ENCODE results near the gene PCDHB15.
"Not testable (repeated sequence)": the region's sequence is repeated elsewhere in the genome, so short reads cannot be mapped to it uniquely, and the experiment has no call there.

Gene PCDHB15

DNA sequence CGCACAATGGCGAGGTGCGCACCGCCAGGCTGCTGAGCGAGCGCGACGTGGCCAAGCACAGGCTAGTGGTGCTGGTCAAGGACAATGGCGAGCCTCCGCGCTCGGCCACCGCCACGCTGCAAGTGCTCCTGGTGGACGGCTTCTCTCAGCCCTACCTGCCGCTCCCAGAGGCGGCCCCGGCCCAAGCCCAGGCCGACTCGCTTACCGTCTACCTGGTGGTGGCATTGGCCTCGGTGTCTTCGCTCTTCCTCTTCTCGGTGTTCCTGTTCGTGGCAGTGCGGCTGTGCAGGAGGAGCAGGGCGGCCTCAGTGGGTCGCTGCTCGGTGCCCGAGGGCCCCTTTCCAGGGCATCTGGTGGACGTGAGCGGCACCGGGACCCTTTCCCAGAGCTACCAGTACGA, 2.2 kb downstream of the PCDHB15 start:
- DNase-seq (ENCODE audit: low read depth in 2 of 2): not testable (repeated sequence)

DNA sequence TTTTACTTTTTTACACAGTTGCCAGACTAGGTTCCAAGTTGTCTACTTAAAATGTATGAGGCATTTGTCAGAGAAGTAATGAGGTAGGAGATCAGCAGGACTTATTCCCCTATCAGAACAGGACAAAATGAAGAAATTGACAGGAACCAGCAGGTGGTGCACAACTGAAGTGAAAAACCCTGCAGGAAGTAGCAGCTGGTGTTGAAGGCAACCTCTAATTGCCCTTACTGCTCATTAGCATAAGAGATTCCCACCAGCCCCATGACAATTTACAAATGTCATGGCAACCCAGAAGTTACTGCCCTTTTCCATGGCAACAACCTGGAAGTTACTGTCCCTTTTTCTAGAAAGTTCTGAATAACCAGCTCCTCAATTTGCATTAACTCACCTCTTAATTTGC, 5.4 kb downstream of the PCDHB15 start:
- DNase-seq (ENCODE audit: low read depth in 2 of 2): no peak

DNA sequence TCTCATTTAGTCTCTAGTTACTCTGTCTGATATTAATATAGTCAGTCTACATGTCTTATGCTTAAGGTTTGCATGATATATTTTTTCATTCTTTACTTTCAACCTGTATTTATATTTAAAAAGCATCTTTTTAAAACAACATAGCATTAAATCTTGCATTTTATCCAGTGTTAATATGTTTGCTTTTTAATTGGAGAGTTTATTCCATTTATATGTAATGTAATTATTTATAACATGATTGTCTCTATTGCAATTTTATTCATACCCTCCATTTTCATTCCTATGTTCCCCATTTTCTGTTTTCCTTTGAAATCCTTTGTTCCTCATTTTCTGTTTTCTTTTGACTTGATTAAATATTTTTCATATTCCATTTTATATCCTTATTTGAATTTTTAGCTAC, 13.3 kb downstream of the PCDHB15 start:
- DNase-seq (ENCODE audit: low read depth in 2 of 2): no peak

DNA sequence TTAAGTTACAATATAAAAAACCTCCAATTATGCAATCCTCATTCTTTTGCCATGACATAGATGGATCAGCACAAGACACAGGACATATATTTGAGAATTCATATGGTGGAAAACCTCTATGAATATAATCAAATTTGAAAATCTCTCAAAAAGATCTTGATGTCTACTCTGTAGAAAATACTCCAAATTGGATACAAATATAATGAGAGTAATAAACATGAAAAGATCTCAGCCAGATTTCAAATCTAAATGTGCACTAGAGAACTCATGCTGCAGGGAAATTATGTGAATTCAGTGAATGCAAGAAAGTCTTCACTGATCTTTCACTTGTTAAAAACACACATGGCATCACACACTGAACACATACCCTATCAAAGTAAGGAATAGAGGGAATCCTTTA, 13.8 kb downstream of the PCDHB15 start:
- no peak for DNase-seq (ENCODE audit: low read depth in 2 of 2)

DNA sequence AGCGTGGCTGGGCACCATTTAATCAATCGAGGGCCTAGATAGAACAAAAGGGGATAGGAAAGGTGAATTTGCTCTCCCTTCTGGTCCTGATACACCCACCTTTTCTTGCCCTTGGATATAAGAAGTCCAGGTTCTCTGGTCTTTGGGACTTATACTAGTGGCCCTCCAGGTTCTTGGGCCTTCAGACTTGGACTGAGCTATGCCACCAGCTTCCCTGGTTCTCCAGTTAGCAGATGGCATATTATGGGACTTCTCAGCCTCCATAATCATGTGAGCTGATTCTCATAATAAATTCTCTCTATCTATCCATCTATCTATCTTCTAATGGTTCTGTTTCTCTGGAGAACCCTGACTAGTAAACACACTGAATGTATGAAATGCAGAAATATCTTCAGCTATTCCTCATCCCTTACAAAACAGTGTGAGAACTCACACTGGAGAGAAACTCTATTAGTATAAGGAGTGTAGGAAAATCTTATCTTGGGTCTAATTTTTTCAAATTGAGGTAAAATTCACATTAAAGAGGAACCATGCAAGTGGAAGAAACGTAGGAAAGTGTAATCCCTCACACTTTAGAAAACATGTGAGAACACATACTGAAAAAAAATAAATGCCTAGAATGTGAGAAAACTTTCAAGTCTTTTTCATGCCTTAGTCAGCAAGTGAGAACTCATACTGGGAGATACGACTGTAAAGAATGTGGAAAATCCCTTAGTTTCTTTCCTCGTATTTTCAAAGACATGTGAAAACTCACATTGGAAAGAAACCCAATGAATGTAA, 15.5 kb downstream of the PCDHB15 start:
- DNase-seq (ENCODE audit: low read depth in 2 of 2): no peak

DNA sequence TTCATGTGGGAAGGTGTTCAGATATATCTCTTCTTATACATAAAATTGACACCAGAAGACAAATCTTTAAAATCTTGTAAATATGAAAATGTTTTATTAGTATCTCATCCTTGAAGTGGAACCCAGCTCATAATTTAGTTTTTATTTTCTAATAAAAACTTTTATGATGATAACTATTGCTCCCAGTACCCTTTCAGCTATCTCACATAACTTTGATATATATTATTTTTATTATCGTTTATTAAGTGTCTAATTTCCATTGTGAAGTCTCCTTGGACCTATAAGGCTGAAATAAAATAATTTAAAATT, 16.0 kb downstream of the PCDHB15 start:
- DNase-seq (ENCODE audit: low read depth in 2 of 2): no peak

DNA sequence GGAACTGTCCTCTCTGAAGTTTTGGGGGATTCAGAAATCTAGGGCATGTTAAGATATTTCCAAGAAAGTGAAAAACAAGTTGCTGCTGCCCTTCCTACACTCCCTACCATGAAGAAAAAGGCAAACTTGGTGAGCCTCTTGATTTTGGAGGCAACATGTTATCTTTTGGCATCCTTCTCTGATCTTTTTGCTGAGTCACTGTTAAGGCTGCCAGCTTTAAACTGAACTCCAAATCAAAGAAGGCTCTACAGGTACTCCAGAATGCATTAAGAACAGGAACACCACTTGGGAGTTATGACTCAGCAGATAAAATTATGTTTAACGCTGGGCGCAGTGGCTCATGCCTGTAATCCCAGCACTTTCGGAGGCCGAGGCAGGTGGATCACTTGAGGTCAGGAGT, 24.0 kb downstream of the PCDHB15 start:
- no peak for DNase-seq (ENCODE audit: low read depth in 2 of 2)

DNA sequence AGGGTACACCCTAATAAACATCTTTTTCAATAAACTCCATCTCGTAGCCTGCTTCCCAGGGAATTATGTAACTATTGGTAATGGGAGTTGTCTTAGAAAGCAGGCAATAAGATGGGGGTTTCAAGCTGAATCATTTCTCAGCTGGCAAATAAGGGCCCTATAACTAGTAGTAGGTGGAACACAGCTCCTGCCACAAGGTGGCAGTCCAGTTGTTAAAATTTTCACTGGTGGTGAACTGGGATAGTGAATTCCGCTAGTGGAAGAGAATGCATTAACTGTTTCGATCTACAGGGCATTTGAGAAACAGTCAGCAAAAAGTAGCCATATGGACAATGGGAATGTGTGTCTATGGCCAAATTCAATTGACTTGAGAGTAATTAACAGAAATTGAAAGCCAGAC, 27.7 kb downstream of the PCDHB15 start:
- DNase-seq (ENCODE audit: low read depth in 2 of 2): no peak

DNA sequence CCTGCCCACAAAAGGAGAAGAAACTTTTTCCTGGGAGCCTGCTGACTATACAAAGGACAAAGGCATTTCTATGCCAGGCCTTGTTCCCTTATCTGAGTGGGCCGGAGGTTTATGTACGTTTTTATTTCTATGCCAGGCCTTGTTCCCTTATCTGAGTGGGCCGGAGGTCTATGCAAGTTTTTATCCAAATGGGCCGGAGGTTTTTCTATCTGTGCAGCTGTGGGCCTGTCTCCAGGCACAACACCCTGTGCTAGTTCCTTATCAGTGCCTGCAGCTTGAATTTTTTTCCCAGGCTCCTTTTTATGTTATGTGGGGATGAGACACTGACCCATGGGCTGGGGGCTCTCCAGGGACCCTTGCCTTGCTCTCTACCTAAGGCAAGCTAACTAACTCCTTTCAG, 53.2 kb downstream of the PCDHB15 start:
- DNase-seq (ENCODE audit: low read depth in 2 of 2): no peak
